MM.1S (cell line): ENCODE data around the gene REG4.

Experiments used
- EZH2 ChIP-seq: fragments of 300-600 bp; sonication (generic); optimal IDR thresholded peaks from 2 replicates; pipeline ENCODE3; 2017; ENCODE audit warnings: low read depth, mild to moderate bottlenecking, antibody characterized with exemption, low read length, mixed read lengths
- EZH2phosphoT487 ChIP-seq: fragments of 300-600 bp; sonication (generic); IDR thresholded peaks from 2 replicates; pipeline ENCODE4 v1.6.1; 2018; ENCODE audit warnings: antibody characterized with exemption, low read length
- TF ChIP-seq, protein P1 (sequence below): fragments of 300-600 bp; sonication (generic); IDR thresholded peaks from 2 replicates; pipeline ENCODE4 v1.5.1; 2016; ENCODE audit warnings: antibody characterized with exemption, low read length, mixed read lengths

DNA sequence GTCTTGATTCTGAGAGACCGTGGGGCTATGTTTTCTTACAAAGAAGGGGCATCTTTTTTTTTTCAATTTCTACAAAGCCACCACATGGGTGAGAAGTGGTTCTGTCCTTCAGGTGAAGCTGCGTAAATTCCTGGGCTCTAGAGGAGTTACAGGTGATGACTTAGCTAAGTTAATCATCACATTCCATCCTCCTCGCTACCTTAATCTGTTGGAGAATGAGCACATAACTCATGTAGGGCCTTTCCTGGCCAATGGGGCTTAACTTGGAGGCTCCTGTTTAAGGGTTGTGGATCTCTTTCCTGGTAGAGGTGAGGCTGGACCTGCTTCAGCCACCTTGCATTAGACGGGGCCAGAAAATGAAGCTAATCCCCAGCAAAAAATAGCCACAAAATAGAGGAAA is 19.9 kb downstream of the REG4 start:
- TF ChIP-seq, protein P1, sequence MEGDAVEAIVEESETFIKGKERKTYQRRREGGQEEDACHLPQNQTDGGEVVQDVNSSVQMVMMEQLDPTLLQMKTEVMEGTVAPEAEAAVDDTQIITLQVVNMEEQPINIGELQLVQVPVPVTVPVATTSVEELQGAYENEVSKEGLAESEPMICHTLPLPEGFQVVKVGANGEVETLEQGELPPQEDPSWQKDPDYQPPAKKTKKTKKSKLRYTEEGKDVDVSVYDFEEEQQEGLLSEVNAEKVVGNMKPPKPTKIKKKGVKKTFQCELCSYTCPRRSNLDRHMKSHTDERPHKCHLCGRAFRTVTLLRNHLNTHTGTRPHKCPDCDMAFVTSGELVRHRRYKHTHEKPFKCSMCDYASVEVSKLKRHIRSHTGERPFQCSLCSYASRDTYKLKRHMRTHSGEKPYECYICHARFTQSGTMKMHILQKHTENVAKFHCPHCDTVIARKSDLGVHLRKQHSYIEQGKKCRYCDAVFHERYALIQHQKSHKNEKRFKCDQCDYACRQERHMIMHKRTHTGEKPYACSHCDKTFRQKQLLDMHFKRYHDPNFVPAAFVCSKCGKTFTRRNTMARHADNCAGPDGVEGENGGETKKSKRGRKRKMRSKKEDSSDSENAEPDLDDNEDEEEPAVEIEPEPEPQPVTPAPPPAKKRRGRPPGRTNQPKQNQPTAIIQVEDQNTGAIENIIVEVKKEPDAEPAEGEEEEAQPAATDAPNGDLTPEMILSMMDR, result no peak
- TF ChIP-seq EZH2, result no peak
- TF ChIP-seq EZH2phosphoT487, result no peak
